Keratinocyte (primary cell): ENCODE results near the gene S100A7A.

Source experiments
- EZH2 ChIP-seq: IDR thresholded peaks from one replicate; pipeline ENCODE4 v1.6.1; 2012; ENCODE audit warnings: inconsistent platforms, mild to moderate bottlenecking, low read length, moderate library complexity
- TF ChIP-seq, protein P1 (sequence below), 3 experiments: IDR thresholded peaks in 1 of 3; conservative IDR thresholded peaks in 1 of 3; optimal IDR thresholded peaks in 1 of 3; 2 replicates in 2 of 3; 3 replicates in 1 of 3; pipeline versions ENCODE3 to v1.5.1; 2011; ENCODE audit warnings: low read length in 3 of 3, mild to moderate bottlenecking in 3 of 3, moderate library complexity in 2 of 3, control low read depth in 1 of 3, inconsistent platforms in 1 of 3; ENCODE audit not compliant: insufficient read depth in 2 of 3; ENCODE audit errors: extremely low read depth in 1 of 3

GRCh38 chr1:153399401-153400055 lies 16.8 kb upstream of the S100A7A start:
- TF ChIP-seq EZH2: no peak
- TF ChIP-seq, protein P1, sequence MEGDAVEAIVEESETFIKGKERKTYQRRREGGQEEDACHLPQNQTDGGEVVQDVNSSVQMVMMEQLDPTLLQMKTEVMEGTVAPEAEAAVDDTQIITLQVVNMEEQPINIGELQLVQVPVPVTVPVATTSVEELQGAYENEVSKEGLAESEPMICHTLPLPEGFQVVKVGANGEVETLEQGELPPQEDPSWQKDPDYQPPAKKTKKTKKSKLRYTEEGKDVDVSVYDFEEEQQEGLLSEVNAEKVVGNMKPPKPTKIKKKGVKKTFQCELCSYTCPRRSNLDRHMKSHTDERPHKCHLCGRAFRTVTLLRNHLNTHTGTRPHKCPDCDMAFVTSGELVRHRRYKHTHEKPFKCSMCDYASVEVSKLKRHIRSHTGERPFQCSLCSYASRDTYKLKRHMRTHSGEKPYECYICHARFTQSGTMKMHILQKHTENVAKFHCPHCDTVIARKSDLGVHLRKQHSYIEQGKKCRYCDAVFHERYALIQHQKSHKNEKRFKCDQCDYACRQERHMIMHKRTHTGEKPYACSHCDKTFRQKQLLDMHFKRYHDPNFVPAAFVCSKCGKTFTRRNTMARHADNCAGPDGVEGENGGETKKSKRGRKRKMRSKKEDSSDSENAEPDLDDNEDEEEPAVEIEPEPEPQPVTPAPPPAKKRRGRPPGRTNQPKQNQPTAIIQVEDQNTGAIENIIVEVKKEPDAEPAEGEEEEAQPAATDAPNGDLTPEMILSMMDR (optimal IDR thresholded peaks at IDR 0.05 in 1 of 3, IDR thresholded peaks at IDR 0.05 in 1 of 3, conservative IDR thresholded peaks at IDR 0.05 in 1 of 3; ENCODE audit: extremely low read depth in 1 of 3, insufficient read depth in 2 of 3, low read length in 3 of 3): no peak
